ENCODE measurements around the gene ADAMTS14.
"Not testable (repeated sequence)": the region's sequence is repeated elsewhere in the genome, so short reads cannot be mapped to it uniquely, and the experiment has no call there.

ADAMTS14 gene

DNA sequence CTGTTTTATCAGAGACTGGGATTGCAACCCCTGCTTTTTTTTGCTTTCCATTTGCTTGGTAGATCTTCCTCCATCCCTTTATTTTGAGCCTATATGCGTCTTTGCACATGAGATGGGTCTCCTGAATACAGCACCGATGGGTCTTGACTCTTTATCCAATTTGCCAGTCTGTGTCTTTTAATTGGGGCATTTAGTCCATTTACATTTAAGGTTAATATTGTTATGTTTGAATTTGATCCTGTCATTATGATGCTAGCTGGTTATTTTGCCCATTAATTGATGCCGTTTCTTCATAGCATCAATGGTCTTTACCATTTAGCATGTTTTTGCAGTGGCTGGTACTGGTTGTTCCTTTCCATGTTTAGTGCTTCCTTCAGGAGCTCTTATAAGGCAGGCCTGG is 29.0 kb upstream of the ADAMTS14 start:
- CTCF ChIA-PET; POLR2A ChIA-PET; DNase-seq (ENCODE audit: extremely low spot score): not testable (repeated sequence)

DNA sequence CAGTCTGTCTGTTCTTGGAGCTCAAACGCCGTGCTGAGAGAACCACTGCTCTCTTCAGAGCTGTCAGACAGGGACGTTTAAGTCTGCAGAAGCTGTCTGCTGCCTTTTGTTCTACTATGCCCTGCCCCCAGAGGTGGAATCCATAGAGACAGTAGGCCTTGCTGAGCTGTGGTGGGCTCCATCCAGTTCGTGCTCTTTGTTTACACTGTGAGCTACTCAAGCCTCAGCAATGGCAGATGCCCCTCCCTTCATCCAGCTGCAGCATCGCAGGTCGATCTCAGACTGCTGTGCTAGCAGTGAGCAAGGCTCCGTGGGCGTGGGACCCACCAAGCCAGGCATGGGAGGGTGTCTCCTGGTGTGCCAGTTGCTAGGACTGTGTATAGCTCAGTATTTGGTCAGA is 27.3 kb upstream of the ADAMTS14 start:
- POLR2A ChIA-PET; DNase-seq (ENCODE audit: extremely low spot score): not testable (repeated sequence)
- CTCF ChIA-PET = interaction anchor here (1.8 kb wide), 1 partner anchor 20 kb away, joined by 6 read pairs; no protein-coding TSS in a partner anchor

DNA sequence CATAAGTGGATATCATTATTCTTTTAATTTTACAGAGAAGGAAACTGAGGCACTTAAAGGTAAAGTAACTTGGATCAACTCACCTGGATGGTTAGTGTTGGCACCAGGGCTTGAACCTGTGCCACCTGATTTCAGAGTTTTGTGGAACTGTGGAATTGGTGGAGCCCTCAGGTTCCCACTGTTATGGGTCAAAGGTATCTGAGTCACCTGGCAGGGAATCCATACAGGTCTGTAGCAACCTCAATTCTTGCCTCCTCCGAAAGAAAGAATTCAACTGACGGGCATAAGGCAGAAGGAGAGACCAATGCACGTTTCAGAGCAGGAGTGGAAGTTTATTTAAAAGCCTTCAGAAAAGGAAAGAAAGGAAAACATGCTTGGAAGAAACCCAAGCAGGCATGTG is 25.2 kb upstream of the ADAMTS14 start:
- CTCF ChIA-PET = no interaction called here
- TF ChIP-seq, protein P1, sequence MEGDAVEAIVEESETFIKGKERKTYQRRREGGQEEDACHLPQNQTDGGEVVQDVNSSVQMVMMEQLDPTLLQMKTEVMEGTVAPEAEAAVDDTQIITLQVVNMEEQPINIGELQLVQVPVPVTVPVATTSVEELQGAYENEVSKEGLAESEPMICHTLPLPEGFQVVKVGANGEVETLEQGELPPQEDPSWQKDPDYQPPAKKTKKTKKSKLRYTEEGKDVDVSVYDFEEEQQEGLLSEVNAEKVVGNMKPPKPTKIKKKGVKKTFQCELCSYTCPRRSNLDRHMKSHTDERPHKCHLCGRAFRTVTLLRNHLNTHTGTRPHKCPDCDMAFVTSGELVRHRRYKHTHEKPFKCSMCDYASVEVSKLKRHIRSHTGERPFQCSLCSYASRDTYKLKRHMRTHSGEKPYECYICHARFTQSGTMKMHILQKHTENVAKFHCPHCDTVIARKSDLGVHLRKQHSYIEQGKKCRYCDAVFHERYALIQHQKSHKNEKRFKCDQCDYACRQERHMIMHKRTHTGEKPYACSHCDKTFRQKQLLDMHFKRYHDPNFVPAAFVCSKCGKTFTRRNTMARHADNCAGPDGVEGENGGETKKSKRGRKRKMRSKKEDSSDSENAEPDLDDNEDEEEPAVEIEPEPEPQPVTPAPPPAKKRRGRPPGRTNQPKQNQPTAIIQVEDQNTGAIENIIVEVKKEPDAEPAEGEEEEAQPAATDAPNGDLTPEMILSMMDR (IDR thresholded peaks at IDR 0.05; ENCODE audit: control extremely low read depth, extremely low read depth, low read depth, missing control alignments) = no peak
- no peak for DNase-seq (ENCODE audit: extremely low spot score)
- POLR2A ChIA-PET = no interaction called here

DNA sequence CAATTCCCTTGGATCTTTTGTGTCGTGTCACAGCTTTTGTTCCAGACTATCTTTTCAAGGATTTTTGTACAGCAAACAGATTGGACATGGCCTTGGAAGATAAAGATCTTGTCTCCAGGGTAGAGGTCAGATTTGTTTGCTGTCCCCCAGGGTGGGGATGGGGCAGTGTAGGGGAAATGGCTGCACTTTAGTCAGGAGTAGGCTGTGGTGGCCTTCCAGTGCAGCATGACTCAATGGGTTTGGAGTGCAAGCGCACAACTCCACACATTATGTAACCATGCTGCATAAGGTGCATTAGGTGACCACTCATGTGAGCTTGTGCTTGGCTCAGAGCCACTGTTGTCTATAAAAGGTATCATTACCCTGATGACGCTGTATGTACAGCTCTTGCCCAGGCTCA is 23.9 kb upstream of the ADAMTS14 start:
- ChIA-PET CTCF (no interaction called here), POLR2A (no interaction called here)
- TF ChIP-seq, protein P1 (IDR thresholded peaks at IDR 0.05; ENCODE audit: control extremely low read depth, extremely low read depth, low read depth, missing control alignments) = no peak
- DNase-seq (ENCODE audit: extremely low spot score) = no peak

DNA sequence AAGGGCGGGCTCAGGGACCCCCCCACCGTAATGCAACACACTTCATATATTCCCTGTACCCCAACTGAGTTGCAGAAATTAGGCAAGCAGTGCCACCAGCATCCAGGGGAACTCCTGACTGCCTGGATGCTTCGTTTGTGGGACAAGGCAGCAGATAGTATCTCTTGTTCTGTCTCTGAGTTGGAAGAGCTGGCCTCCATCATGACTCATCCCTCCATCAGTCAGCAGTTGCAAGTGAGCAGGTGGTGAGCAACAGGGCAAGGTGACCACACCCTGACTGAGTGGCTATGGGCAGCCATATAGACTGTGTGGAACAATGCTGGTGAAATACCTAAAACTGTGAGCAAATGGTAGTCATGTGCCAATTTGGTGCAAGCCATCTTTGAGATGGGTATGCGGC is 22.8 kb upstream of the ADAMTS14 start:
- ChIA-PET CTCF (interaction anchor here (1.5 kb wide), 1 partner anchor 9 kb away, joined by 3 read pairs; no protein-coding TSS in a partner anchor), POLR2A (no interaction called here)
- TF ChIP-seq, protein P1 (IDR thresholded peaks at IDR 0.05; ENCODE audit: control extremely low read depth, extremely low read depth, low read depth, missing control alignments) = no peak
- DNase-seq (ENCODE audit: extremely low spot score) = no peak

DNA sequence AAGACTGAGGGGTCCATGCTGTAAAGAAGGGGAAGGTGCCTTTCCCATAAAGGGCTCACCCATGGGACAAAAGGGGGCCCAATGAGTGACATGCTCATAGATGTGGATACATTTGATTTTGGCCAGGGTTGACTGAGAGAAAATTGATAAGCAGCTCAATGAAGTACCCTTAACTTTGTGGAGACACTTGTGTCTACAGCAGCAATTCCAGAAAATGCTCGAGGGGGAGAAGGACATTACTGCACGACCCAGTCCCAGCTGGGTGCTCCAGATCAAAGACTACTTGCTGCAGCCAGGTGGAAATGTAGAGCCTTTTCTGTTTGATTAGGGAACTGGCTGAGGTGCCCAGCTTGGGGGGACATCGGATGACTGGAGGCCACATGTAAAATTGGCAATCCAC is 22.2 kb upstream of the ADAMTS14 start:
- ChIA-PET CTCF (interaction anchor here (1.5 kb wide), 1 partner anchor 8 kb away, joined by 3 read pairs; no protein-coding TSS in a partner anchor), POLR2A (no interaction called here)
- DNase-seq (ENCODE audit: extremely low spot score) = no peak
- TF ChIP-seq, protein P1 (IDR thresholded peaks at IDR 0.05; ENCODE audit: control extremely low read depth, extremely low read depth, low read depth, missing control alignments) = no peak

DNA sequence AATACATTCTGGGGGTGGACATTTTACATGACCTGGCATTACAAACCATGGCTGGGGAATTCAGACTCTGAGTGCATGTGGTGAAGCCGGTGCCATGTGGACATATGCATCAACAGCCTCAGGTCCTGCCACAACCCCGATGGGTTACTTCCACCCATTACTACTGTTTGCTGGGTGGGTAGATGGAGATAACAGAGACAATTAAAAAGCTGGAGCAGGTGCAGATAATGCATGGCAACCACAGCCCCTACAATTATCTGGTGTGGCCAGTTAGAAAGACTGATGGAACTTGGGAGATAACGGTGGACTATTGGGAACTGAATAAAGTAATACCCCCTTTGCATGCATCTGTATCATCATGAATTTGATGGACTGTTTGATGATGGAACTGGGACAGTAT is 21.6 kb upstream of the ADAMTS14 start:
- CTCF ChIA-PET = no interaction called here
- TF ChIP-seq, protein P1 (IDR thresholded peaks at IDR 0.05; ENCODE audit: control extremely low read depth, extremely low read depth, low read depth, missing control alignments) = no peak
- DNase-seq (ENCODE audit: extremely low spot score) = no peak
- POLR2A ChIA-PET = no interaction called here

DNA sequence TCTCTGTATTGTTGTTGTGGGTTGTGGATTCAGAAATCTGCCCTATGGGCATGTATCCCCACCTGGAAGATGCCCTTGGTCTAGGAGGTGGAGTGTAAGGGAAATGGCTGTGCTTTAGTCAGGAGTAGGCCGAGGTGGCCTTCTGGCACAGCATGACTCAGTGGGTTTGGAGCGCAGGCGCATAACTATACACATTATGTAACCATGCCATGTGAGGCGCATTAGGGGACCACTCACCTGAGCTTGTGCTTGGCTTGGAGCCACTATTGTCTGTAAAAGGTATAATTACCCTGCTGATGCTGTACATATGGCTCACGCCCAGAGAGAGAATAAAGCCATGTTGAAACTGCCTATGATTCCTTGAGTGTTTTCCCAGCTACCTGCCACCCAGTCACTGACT is 20.6 kb upstream of the ADAMTS14 start:
- TF ChIP-seq, protein P1 (IDR thresholded peaks at IDR 0.05; ENCODE audit: control extremely low read depth, extremely low read depth, low read depth, missing control alignments) = no peak
- CTCF ChIA-PET = interaction anchor here (1.2 kb wide), 1 partner anchor 101 kb away, joined by 3 read pairs; no protein-coding TSS in a partner anchor
- no peak for DNase-seq (ENCODE audit: extremely low spot score)
- POLR2A ChIA-PET = no interaction called here
